ENCODE measurements around the gene EPB41L3.
"Not testable (repeated sequence)": the region's sequence is repeated elsewhere in the genome, so short reads cannot be mapped to it uniquely, and the experiment has no call there.

The EPB41L3 gene

GRCh38 chr18:5530629-5531178 lies 13.1 kb downstream of the EPB41L3 start:
- no peak for DNase-seq (ENCODE audit: low spot score)

DNA sequence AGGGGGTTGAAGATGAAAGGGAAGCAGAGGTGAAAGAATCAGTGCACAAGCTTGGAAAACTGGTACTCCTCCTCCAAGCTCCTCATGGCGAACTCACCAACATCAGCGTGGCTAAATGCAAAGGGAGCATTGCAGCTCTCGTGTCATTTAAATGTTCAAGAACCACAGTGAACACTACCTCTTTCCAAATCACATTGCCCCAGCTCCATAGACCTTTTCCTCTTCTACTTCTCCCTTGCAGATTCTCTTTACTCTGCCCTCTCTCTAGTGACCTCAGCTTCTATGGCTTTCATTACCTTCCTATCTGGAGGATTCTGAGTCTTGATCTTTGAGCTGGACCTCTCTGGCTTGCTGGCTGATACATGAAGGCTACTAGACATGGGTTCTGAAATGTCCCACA lies 14.3 kb downstream of the EPB41L3 start:
- DNase-seq (ENCODE audit: low spot score): no peak

- DNase-seq (ENCODE audit: low spot score): no peak
These were observed 16.2 kb downstream of the EPB41L3 start for GRCh38 chr18:5527603-5528002.

GRCh38 chr18:5524660-5525059 lies 19.1 kb downstream of the EPB41L3 start:
- DNase-seq (ENCODE audit: low spot score): no peak

- DNase-seq (ENCODE audit: low spot score): no peak
These were observed 22.8 kb downstream of the EPB41L3 start for GRCh38 chr18:5521000-5521399.

- no peak for DNase-seq (ENCODE audit: low spot score)
These were observed 23.3 kb downstream of the EPB41L3 start for GRCh38 chr18:5520464-5520863.

- no peak for DNase-seq (ENCODE audit: low spot score)
These were observed 24.1 kb downstream of the EPB41L3 start for GRCh38 chr18:5519448-5520298.

DNA sequence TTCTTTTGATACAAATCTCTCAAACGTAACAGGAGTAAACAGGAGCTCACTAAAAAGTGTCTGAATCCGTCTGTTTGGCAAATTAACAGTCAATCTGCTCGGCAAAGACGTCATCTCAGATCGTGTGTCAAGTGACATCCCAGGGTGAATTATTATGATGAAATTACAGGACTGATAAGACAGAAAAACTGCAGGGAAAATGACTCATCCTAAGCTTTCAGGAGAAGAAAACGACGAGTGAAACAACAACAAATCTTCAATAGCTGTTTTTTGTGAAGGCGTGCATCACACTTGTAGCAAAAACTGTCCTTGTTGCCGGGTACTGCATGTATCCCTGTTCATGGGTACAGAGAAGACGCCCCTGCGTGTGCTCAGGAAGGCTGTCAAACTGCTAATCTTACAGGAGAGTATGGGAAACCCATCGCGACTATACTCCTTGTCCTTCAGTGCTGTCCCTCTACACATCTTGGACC lies 24.9 kb downstream of the EPB41L3 start:
- DNase-seq (ENCODE audit: low spot score): no peak

- no peak for DNase-seq (ENCODE audit: low spot score)
These were observed 25.5 kb downstream of the EPB41L3 start for GRCh38 chr18:5518179-5518770.

GRCh38 chr18:5516841-5517240 lies 27.0 kb downstream of the EPB41L3 start:
- no peak for DNase-seq (ENCODE audit: low spot score)

DNA sequence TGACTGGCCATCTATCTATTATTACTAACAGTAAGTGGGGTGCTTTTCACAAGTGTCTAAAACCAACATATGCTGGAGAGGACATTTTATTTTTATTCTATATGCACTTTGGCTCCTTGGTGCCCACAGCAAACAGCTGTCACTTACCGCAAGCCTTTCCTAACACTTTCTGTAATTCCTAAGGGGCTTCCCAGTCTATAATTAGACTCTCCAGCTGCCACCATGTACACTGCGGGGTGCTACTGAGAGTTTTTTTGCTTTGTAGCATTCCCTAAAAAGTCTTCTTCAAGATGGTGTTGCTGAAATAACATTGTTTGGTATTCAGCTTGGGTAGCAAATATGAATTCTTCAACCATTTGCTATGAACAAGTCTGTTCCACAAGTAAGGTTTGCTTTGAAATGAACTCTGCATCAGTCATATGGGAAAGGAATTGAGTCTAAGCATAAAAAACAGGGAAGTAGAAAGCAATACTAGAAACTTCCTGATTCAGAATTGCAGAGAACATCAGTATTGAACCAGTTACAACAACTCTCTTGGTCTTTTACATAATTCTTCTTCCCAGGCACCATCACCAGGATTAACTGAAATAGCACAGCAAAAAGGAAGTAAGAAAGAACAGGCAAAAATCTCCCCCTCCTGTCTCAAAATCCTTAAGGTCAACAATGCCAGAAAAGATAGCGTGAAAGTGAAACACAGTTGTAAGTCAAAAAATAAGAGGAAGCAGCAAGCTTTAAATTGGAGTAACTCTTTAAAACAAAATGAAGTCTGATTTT lies 28.6 kb downstream of the EPB41L3 start:
- no peak for DNase-seq (ENCODE audit: low spot score)

DNA sequence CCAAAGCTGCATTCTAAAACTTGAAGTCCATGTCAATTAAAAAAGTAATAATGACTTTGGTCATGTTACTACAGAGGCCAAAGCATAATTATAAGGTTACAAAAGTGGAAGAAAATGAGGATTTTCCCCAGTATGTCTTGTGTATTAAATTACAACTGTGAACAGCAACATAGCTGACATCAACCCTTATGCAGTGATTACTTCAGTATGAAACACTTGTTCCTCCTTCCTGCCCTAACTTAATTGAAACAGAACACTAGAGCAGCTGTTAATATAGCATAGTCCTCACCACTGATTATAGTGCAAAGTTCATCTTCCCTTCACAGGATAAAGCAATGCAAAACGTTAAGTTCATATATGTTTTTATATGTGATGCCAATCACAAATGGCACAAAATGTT lies 29.9 kb downstream of the EPB41L3 start:
- DNase-seq (ENCODE audit: low spot score): no peak

DNA sequence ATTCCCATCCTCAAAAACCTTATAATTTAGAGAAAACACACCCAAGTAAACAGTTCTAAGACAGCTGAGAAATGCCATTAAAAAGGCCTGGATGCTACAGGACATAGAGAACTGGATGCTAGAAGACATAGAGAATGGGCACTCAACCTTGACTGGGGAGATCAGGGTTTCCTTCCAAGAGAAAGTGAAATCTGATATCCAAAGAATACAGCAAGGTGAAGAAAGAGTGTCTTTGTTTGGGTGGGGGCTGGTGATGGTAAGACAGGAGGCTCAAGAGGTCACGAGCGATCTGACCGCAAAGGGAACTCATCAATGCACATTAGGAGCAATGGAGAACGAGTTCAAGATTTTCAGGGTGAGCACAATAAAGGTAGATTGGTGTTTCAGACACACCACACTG lies 31.6 kb downstream of the EPB41L3 start:
- DNase-seq (ENCODE audit: low spot score): no peak

DNA sequence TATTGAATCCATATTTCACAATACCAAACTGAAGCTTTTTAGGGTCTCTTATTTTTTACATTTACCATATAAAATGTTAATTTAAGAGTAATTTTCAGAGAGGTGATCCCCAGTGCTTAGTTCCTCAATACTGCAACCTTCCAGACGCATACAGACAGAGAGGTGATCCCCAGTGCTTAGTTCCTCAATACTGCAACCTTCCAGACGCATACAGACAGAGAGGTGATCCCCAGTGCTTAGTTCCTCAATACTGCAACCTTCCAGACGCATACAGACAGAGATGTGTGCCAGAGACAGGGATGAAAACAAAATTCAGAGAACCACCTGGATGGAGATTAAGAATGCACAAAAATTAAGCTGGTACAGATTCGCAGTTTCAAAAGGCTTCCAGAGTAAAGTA lies 32.3 kb downstream of the EPB41L3 start:
- not testable (repeated sequence) for DNase-seq (ENCODE audit: low spot score)

DNA sequence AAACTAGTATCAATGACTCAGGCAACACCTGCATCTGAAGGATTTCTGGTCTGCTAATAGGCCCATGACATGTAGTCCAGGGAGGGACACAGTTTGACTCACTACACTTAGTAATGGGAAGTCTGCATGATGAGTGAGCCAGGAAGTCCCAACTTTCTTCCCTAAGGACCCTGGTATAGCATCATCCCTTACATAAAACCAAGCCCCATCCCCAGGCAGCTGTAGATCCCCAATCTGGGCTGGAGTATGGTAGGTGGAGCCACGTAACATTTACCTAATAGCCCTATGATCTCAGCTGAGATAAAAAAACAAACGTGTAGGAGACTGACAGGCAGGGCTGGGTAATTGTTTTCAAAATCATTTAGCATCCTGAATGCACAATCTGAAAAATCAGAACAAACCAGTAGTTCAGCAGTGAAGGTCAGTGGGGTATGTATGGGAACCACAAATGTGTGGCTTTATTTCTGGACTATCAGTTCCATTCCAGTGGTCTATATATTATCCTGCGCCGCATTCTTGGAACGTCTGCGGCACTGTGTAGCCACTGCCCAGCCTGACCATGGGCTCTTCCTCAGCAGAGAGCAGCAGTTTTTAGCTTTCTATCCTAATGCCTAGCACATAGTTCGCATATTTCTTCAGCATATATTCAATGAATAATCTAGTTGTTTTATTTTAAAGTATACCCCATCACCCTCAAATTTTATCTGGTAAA lies 33.5 kb downstream of the EPB41L3 start:
- DNase-seq (ENCODE audit: low spot score): no peak

DNA sequence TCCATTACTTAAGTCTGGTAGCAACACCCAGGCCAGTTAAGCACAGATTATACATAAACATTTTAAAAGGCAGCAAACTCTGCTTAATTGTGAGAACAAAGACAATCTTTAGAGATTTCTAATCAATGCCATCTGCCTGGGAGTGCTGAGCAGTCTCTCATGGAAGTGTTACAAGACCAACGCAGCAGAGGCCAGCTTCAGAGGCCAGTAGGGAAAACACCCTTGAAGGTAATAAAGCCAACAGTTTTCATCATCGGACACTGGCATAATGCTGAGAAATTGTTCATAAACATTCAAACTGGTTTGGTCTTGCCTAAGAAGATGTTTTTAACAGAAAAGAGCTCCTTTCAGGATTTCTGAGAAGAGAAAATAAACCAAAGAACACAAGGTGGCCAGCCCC lies 35.0 kb downstream of the EPB41L3 start:
- no peak for DNase-seq (ENCODE audit: low spot score)

- no peak for DNase-seq (ENCODE audit: low spot score)
These were observed 36.0 kb downstream of the EPB41L3 start for GRCh38 chr18:5507756-5508155.

DNA sequence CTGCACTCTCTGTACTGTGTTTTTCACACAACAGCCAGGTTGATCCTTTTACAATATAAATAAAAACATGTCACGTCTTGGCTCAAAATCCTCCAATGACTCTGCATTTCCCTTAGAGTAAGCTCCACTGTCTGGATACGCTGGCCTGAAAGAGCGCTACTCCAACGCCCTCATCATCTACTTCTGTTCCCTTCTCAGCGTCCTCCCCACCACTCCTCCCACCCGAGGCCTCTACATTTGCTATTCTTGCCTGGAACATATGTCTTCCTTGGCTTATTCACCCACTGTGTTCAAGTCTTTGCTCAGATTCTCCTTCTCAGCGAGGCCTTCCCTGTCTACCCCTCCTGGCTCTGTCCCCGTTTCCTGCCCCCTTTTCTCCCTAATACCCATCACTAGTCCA lies 37.6 kb downstream of the EPB41L3 start:
- DNase-seq (ENCODE audit: low spot score): no peak

DNA sequence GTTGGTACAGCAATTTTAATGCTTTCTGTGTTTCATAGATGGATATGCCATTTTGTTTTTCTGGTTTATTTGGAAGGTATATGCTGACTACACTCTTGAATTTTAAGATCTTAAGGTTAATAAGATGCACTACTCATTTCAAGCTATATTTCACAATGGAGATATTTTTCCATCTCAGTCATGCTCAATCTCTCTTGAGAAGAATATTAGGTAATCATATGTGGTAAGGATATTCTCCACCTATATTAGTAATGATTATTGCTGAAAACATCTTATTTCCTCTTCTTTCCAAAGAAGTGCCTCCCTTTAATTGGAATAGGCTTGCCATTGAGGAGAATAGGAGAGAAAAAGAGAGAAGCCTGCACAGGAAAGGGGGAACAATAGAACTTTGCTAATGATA lies 40.1 kb downstream of the EPB41L3 start:
- DNase-seq (ENCODE audit: low spot score): no peak

- no peak for DNase-seq (ENCODE audit: low spot score)
These were observed 43.4 kb downstream of the EPB41L3 start for GRCh38 chr18:5500158-5500939.

DNA sequence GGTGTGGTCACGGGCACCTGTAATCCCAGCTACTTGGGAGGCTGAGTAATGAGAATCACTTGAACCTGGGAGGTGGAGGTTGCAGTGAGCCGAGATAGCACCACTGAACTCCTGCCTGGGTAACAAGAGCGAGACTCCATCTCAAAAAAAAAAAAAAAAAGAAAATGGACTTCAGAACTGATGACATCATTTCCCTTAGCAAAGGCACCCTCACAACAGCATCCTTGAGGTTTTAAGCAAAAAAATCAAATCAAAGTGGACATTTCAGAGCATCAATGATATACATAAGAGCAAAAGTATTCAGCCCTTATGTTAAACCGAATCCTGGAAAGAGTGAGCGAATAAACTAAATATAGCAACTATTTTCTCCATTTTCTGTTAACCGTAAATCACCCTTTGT lies 45.3 kb downstream of the EPB41L3 start:
- no peak for DNase-seq (ENCODE audit: low spot score)

All from iPS-NIHi11 (cell line).